Mesendoderm (in vitro differentiated cells): Measurements from ENCODE around the gene PLEKHA8. TPM values are rescaled to one million over a fixed set of nuclear protein-coding genes. Genes with fewer than 3 reads are reported as not detected.

Experiments used
- DNase-seq: peaks from one replicate; pipeline ENCODE4 v3.0.0; 2013
- H2AK5ac ChIP-seq: 2 replicates; pipeline ENCODE4 v1.6.1; 2013; ENCODE audit warnings: low read length, inconsistent platforms
- H2BK120ac ChIP-seq: 2 replicates; pipeline ENCODE4 v1.6.1; 2013; ENCODE audit warnings: low read depth, mild to moderate bottlenecking, low read length, moderate library complexity, mixed read lengths
- H2BK15ac ChIP-seq: replicated peaks from 2 replicates; pipeline ENCODE4 v1.6.1; 2013; ENCODE audit warnings: low read depth, mild to moderate bottlenecking, moderate library complexity
- H2BK5ac ChIP-seq: 2 replicates; pipeline ENCODE4 v1.6.1; 2013; ENCODE audit warnings: low read length, inconsistent platforms
- H3K18ac ChIP-seq: 2 replicates; pipeline ENCODE4 v1.6.1; 2013; ENCODE audit warnings: mild to moderate bottlenecking, low read length, mixed read lengths
- H3K23ac ChIP-seq: one replicate; pipeline ENCODE4 v1.6.1; 2013; ENCODE audit warnings: low read length
- H3K27ac ChIP-seq: 2 replicates; pipeline ENCODE4 v1.5.1; 2013; ENCODE audit warnings: low read depth, mild to moderate bottlenecking, inconsistent platforms, low read length, moderate library complexity
- H3K27me3 ChIP-seq: 2 replicates; pipeline ENCODE4 v1.6.1; 2013; ENCODE audit warnings: low read length, control low read depth, mild to moderate bottlenecking, inconsistent platforms; ENCODE audit not compliant: insufficient read depth, poor library complexity
- H3K36me3 ChIP-seq: 2 replicates; pipeline ENCODE4 v1.6.1; 2013; ENCODE audit warnings: low read length, inconsistent platforms; ENCODE audit not compliant: control insufficient read depth, insufficient read depth
- H3K4ac ChIP-seq: one replicate; pipeline ENCODE4 v1.6.1; 2013; ENCODE audit warnings: low read depth, mild to moderate bottlenecking, low read length, moderate library complexity
- H3K4me1 ChIP-seq: 2 replicates; pipeline ENCODE4 v1.6.1; 2013; ENCODE audit warnings: low read depth, low read length, inconsistent platforms; ENCODE audit not compliant: control insufficient read depth
- H3K4me2 ChIP-seq: 2 replicates; pipeline ENCODE4 v1.6.1; 2013; ENCODE audit warnings: low read length
- H3K4me3 ChIP-seq: 2 replicates; pipeline ENCODE4 v1.5.1; 2013; ENCODE audit warnings: mild to moderate bottlenecking, low read length
- H3K56ac ChIP-seq: one replicate; pipeline ENCODE4 v1.6.1; 2013; ENCODE audit warnings: low read length
- H3K79me1 ChIP-seq: 2 replicates; pipeline ENCODE4 v1.6.1; 2013; ENCODE audit warnings: low read length, inconsistent platforms
- H3K79me2 ChIP-seq: 2 replicates; pipeline ENCODE4 v1.6.1; 2013; ENCODE audit warnings: mild to moderate bottlenecking, low read length; ENCODE audit not compliant: control insufficient read depth, insufficient read depth
- H3K9ac ChIP-seq: 2 replicates; pipeline ENCODE4 v1.6.1; 2013; ENCODE audit warnings: low read length, inconsistent platforms
- H4K5ac ChIP-seq: one replicate; pipeline ENCODE4 v1.6.1; 2013; ENCODE audit warnings: low read length
- H4K8ac ChIP-seq: one replicate; pipeline ENCODE4 v1.6.1; 2013; ENCODE audit warnings: low read depth, mild to moderate bottlenecking, control low read depth, low read length, moderate library complexity
- WGBS: extraction: QIAGEN DNeasy Blood & Tissue Kit; methylation state at CpG from one replicate; pipeline ENCODE4 v1.1.7; 2013; ENCODE audit warnings: low lambda C conversion rate, missing lambda C conversion rate; ENCODE audit not compliant: insufficient coverage; ENCODE audit errors: extremely low coverage; 5-methylcytosine and 5-hydroxymethylcytosine counted together
- polyA plus RNA-seq, 2 experiments: library from polyadenylated mRNA; stranded (reverse); fragments of 200-250 nt; gene quantifications; one replicate each; pipeline ENCODE4 v1.2.3, GENCODE V29; 2013

Gene PLEKHA8, protein sequence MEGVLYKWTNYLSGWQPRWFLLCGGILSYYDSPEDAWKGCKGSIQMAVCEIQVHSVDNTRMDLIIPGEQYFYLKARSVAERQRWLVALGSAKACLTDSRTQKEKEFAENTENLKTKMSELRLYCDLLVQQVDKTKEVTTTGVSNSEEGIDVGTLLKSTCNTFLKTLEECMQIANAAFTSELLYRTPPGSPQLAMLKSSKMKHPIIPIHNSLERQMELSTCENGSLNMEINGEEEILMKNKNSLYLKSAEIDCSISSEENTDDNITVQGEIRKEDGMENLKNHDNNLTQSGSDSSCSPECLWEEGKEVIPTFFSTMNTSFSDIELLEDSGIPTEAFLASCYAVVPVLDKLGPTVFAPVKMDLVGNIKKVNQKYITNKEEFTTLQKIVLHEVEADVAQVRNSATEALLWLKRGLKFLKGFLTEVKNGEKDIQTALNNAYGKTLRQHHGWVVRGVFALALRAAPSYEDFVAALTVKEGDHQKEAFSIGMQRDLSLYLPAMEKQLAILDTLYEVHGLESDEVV
- 24.9 TPM for polyA plus RNA-seq (2013, experiment 1 of 2)
- polyA plus RNA-seq (2013, experiment 2 of 2), result 24.8 TPM

DNA sequence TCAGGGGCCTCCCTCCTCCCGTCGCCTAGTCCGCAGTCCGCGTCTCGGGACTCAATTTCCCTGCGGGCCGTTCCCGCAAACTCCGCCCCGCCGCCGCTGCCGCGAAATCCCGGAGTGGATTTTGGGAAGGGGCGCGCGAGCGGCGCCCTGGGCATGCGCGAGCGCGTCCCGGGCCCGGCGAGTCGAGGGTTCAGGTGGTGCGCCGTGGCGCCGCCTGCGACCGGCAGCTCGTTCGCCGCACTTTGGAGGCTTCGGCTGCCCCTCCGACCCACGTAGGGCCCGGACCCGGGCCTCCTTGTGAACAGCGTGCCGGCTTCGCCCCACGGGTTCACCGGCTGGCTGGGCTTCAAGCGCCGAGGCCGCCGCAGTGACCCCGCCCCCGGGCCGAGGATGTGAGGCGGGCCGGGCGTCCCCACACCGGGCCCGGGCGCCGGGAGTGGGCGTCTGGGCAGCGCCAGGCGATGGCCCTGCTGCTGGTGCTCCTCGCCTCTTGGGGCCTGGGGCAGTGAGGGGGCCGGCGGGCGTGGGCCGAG, at the start of gene PLEKHA8:
Gene PLEKHA8, plus strand, starts transcription at position 197 of the 533 bp plus-strand sequence. CDS start 351 bp downstream, outside the sequence.
- peaks cover 61% of the 10 kb centered on the region for H3K79me2 ChIP-seq
- no peak within 1 kb of the TSS for H4K5ac ChIP-seq
- H3K27me3 ChIP-seq, result no peaks in the 10 kb centered on the region
- H3K4me2 ChIP-seq, result peak within 1 kb of the TSS; percentile 95
- H3K23ac ChIP-seq, result no peak within 1 kb of the TSS
- peak within 1 kb of the TSS; percentile 65 for H4K8ac ChIP-seq
- H2BK120ac ChIP-seq, result no peak within 1 kb of the TSS
- H3K4me1 ChIP-seq, result peaks cover 15% of the 10 kb centered on the region
- peak within 1 kb of the TSS; percentile 88 for H3K18ac ChIP-seq
- H3K56ac ChIP-seq, result peak within 1 kb of the TSS; percentile 89
- peak within 1 kb of the TSS; percentile 18 for H3K4ac ChIP-seq
- H2BK5ac ChIP-seq, result peak within 1 kb of the TSS; percentile 76
- H2AK5ac ChIP-seq, result no peak within 1 kb of the TSS
- peak; percentile 95 for DNase-seq
- no CpG with 5 or more reads among the region's 70 CpGs for WGBS
- H3K9ac ChIP-seq, result peak within 1 kb of the TSS; percentile 94
- peaks cover 27% of the 10 kb centered on the region for H3K79me1 ChIP-seq
- H3K27ac ChIP-seq, result peak within 1 kb of the TSS; percentile 96
- H3K36me3 ChIP-seq, result peaks cover 2% of the 10 kb centered on the region
- no peak within 1 kb of the TSS for H2BK15ac ChIP-seq
- H3K4me3 ChIP-seq, result peak within 1 kb of the TSS; percentile 98

DNA sequence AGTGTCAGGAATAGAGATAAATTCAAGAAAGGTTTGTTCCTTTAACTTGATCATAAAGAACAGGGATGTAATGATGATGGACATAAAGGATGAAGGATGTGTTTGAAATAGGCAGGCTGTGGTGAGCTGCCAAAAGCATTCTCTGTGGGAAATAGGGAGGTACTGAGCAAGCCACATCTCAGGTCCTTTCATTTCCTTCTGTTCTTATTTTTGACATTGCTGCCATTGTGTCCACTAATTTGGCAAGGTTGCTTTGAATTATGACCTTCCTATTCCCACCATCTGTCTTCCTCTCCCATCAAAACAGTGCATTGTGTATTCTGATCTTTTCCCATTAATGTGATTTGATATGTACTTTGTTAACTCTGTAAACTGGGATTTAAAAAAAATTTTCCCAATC, 48.1 kb upstream of the PLEKHA8 start:
- no peak overlapping the region for H3K18ac ChIP-seq
- peaks cover 36% of the 10 kb centered on the region for H3K79me2 ChIP-seq
- no peaks in the 10 kb centered on the region for H3K36me3 ChIP-seq
- no peak overlapping the region for H3K27ac ChIP-seq
- no peak overlapping the region for H3K4me2 ChIP-seq
- H2BK5ac ChIP-seq, result no peak overlapping the region
- no peaks in the 10 kb centered on the region for H3K27me3 ChIP-seq
- no peak for DNase-seq
- H2AK5ac ChIP-seq, result no peak overlapping the region
- H3K4ac ChIP-seq, result no peak overlapping the region
- no peak overlapping the region for H2BK120ac ChIP-seq
- H3K4me1 ChIP-seq, result peaks cover 4% of the 10 kb centered on the region
- H4K5ac ChIP-seq, result no peak overlapping the region
- H3K9ac ChIP-seq, result no peak overlapping the region
- H3K23ac ChIP-seq, result no peak overlapping the region
- H3K79me1 ChIP-seq, result peaks cover 11% of the 10 kb centered on the region
- no peak overlapping the region for H2BK15ac ChIP-seq
- no peak overlapping the region for H3K56ac ChIP-seq
- H3K4me3 ChIP-seq, result no peak overlapping the region
- H4K8ac ChIP-seq, result no peak overlapping the region

DNA sequence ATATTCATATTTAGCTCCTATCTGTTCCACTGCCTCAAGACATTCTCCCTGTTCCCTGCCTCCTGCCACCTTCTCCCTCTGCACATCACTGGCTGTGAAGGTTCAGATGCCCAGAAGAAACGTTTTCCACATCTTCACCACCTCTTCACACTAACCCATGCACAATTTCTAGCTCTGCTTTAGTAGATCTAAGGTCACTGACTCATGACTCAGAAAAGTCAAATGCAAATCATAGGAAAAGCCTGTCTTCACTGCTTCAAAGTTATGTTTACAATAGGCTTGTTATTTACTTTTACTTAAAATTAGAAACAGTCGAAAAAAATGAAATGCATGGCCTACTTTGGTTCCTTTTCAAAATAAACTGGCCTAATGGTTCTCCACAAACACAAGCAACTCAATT, 41.1 kb upstream of the PLEKHA8 start:
- peak overlapping the region; percentile 58 for H3K56ac ChIP-seq
- no peak overlapping the region for H3K4ac ChIP-seq
- H3K79me1 ChIP-seq, result peaks cover 5% of the 10 kb centered on the region
- no peak overlapping the region for H4K5ac ChIP-seq
- no peaks in the 10 kb centered on the region for H3K27me3 ChIP-seq
- no peak overlapping the region for H4K8ac ChIP-seq
- H3K79me2 ChIP-seq, result peaks cover 26% of the 10 kb centered on the region
- no peak overlapping the region for H3K18ac ChIP-seq
- no peak overlapping the region for H2BK5ac ChIP-seq
- WGBS, result no CpG with 5 or more reads among the region's 2 CpGs
- H2BK15ac ChIP-seq, result no peak overlapping the region
- no peak for DNase-seq
- no peak overlapping the region for H3K4me3 ChIP-seq
- peak overlapping the region; percentile 10 for H3K4me2 ChIP-seq
- no peaks in the 10 kb centered on the region for H3K4me1 ChIP-seq
- H2BK120ac ChIP-seq, result no peak overlapping the region
- no peak overlapping the region for H3K9ac ChIP-seq
- H3K36me3 ChIP-seq, result no peaks in the 10 kb centered on the region
- H3K23ac ChIP-seq, result no peak overlapping the region
- H2AK5ac ChIP-seq, result no peak overlapping the region
- no peak overlapping the region for H3K27ac ChIP-seq

DNA sequence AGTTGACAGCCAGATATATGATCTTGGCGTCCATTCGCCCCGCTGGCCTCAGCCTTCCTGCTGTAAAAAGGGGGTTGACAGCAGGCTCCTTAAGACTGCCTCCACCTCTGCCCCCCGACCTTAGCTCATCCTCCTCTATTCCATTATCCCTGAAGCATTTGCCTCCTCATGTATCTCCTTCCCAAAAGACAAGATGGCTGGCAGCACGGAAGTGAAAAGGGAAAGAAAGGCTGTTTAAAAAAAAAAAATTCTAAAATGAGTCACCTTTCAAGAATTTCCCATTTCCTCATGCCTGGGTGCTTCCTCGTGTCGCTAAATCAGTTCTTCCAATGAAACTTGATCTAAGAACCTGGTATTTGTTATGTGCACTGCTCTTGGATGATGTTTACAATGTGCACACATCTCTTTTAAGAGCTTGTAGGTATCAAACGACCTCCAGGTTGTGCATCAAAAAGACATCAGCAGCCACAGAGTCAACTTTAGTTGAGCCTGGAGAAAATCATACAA, 40.3 kb upstream of the PLEKHA8 start:
- Histone ChIP-seq H3K27ac (peak overlapping the region; percentile 68), H3K27me3 (no peaks in the 10 kb centered on the region), H3K4me1 (no peaks in the 10 kb centered on the region), H3K9ac (peak overlapping the region; percentile 93), H3K4me2 (peak overlapping the region; percentile 45), H3K79me1 (peaks cover 5% of the 10 kb centered on the region), H3K56ac (peak overlapping the region; percentile 94), H3K18ac (peak overlapping the region; percentile 99), H2AK5ac (no peak overlapping the region), H4K5ac (no peak overlapping the region), H2BK5ac (no peak overlapping the region), H3K4me3 (peak overlapping the region; percentile 77), H3K23ac (no peak overlapping the region), H3K79me2 (peaks cover 23% of the 10 kb centered on the region), H2BK120ac (no peak overlapping the region), H2BK15ac (no peak overlapping the region), H4K8ac (no peak overlapping the region), H3K36me3 (no peaks in the 10 kb centered on the region), H3K4ac (peak overlapping the region; percentile 98)
- WGBS, result no CpG with 5 or more reads among the region's 8 CpGs
- peak; percentile 91 for DNase-seq

DNA sequence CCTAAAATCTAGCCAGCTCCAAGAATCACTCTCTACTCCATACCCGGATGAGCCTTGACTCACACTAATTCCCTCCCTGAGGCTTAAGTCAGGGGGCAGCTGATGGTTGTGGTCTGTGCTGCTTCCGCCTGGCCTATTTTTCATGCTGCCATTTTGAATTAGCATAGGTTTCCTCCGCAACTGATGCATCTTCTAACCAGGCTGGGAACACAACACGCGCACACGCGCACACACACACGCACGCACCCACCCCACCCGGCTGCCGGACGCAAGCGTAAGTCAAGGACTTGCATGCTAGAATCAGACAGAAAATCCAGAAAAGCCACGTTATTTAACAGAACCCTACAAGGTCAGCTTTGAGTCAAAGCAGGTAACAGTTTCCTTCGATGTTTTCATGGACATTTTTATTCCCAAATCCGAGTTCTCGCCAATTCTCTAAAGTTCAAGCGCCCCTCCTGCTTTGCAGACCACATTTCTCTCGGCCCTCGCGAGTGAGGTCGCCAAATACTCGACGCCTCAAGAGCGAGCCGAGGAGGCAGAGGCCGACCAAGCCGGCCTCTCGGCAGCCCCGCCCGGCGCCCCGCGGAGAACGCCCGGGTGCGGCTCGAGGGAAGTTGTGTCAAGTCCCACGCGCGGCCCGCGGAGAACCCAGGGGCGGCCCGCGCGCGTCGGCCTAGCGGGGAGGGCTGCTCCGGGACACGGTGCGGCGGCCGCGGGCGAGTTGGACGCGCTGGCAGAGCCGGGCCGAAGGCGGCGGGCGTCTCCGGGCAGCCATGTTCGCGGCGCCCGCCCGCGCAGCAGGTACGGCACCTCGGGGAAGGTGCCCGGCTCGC, 39.6 kb upstream of the PLEKHA8 start:
- peaks cover 5% of the 10 kb centered on the region for H3K79me1 ChIP-seq
- no peaks in the 10 kb centered on the region for H3K27me3 ChIP-seq
- H2BK15ac ChIP-seq, result no peak overlapping the region
- peak overlapping the region; percentile 5 for H4K5ac ChIP-seq
- peaks cover 23% of the 10 kb centered on the region for H3K79me2 ChIP-seq
- DNase-seq, result peak; percentile 89
- no peak overlapping the region for H2AK5ac ChIP-seq
- H3K27ac ChIP-seq, result peak overlapping the region; percentile 68
- no peak overlapping the region for H2BK5ac ChIP-seq
- H3K36me3 ChIP-seq, result no peaks in the 10 kb centered on the region
- peak overlapping the region; percentile 45 for H3K4me2 ChIP-seq
- H4K8ac ChIP-seq, result no peak overlapping the region
- H3K18ac ChIP-seq, result peak overlapping the region; percentile 99
- H3K4me1 ChIP-seq, result no peaks in the 10 kb centered on the region
- H2BK120ac ChIP-seq, result peak overlapping the region; percentile 83
- H3K4me3 ChIP-seq, result peak overlapping the region; percentile 77
- peak overlapping the region; percentile 93 for H3K9ac ChIP-seq
- peak overlapping the region; percentile 98 for H3K4ac ChIP-seq
- WGBS, result no CpG with 5 or more reads among the region's 75 CpGs
- H3K23ac ChIP-seq, result peak overlapping the region; percentile 92
- peak overlapping the region; percentile 94 for H3K56ac ChIP-seq
